Measurements from ENCODE around the gene KANSL1. TPM values are rescaled to one million over a fixed set of nuclear protein-coding genes. Genes with fewer than 3 reads are reported as not detected.

The KANSL1 gene
- total RNA-seq, 1 donor from 2014 or later = 112 TPM

DNA sequence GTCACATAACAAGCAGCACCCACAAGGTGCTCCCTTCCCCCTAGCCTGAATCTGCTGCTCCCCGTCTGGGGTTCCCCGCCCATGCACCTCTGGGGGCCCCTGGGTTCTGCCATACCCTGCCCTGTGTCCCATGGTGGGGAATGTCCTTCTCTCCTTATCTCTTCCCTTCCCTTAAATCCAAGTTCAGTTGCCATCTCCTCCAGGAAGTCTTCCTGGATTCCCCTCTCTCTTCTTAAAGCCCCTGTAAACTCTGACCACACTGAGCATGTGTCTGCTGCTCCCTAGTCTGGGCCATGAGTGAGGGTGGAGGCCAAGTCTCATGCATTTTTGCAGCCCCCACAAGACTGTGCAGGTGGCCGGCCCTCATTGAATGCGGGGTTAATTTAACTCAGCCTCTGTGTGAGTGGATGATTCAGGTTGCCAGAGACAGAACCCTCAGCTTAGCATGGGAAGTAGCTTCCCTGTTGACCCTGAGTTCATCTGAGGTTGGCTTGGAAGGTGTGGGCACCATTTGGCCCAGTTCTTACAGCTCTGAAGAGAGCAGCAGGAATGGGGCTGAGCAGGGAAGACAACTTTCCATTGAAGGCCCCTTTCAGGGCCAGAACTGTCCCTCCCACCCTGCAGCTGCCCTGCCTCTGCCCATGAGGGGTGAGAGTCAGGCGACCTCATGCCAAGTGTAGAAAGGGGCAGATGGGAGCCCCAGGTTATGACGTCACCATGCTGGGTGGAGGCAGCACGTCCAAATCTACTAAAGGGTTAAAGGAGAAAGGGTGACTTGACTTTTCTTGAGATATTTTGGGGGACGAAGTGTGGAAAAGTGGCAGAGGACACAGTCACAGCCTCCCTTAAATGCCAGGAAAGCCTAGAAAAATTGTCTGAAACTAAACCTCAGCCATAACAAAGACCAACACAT, 194.0 kb downstream of the KANSL1 start, which contains the start of gene STH:
Gene STH, plus strand, starts transcription at position 264 of the 913 bp plus-strand sequence. Its CDS starts 30 bp downstream, at position 294.
- DNase-seq = no peak

- no peak for DNase-seq
Observed at GRCh38 chr17:45997624-45998023, 195.6 kb downstream of the KANSL1 start.

DNA sequence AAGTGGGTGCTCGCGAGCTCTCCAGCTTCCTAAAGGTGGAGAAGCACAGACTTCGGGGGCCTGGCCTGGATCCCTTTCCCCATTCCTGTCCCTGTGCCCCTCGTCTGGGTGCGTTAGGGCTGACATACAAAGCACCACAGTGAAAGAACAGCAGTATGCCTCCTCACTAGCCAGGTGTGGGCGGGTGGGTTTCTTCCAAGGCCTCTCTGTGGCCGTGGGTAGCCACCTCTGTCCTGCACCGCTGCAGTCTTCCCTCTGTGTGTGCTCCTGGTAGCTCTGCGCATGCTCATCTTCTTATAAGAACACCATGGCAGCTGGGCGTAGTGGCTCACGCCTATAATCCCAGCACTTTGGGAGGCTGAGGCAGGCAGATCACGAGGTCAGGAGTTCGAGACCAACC, 196.1 kb downstream of the KANSL1 start:
- no peak for DNase-seq

GRCh38 chr17:45996282-45996937, 196.8 kb downstream of the KANSL1 start:
- no peak for DNase-seq

GRCh38 chr17:45995627-45996270, 197.5 kb downstream of the KANSL1 start:
- no peak for DNase-seq

DNA sequence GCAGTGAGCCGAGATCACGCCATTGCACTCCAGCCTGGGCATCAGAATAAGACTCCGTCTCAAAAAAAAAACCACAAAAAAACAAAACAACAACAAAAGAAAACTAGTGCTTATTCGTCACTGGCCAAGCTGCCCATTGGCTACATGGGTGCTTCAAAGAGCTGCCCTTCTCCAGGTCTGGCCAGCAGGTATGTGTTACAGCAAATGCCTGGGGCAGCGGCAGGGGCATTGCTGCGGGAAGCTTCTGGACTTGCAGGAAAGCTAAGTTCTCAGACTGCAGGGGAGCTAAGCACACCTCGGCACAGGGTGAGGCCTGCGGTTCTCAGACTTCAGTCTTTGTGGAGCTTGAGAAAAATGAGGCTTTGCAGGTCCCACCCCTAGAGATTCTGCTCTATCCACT, 198.2 kb downstream of the KANSL1 start:
- DNase-seq = no peak

DNA sequence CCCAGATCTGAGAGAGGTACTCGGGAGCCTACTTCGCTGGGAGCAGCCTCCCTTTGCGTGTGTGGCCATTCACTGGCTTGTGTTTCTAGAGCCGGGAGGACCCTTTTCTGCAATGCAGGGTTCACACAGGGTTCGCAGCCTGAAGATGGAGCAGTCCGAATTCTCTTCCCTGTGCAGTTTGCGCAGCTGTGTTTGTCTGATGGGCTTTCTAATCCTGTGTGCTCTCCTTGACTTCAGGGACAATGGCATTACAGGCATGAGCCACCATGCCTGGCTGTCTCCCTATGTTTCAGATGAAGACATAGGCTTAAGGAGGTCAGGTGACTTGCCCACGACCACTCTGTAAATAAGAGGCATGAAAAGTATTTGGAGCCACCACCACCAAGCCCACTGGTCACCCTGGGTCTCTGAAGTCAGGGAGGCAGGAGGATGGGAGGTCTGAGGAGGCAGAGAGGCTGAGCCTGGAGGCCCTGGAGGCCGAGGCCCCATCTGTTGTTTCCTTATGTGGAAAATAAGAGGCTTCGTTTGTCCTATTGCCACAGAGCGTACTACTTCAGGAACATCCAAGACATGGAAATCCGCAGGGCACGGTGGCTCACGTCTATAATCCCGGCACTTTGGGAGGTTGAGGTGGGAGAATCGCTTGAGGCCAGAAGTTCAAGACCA, 199.1 kb downstream of the KANSL1 start:
- DNase-seq = no peak

GRCh38 chr17:45992904-45993303, 200.3 kb downstream of the KANSL1 start:
- DNase-seq = no peak

DNA sequence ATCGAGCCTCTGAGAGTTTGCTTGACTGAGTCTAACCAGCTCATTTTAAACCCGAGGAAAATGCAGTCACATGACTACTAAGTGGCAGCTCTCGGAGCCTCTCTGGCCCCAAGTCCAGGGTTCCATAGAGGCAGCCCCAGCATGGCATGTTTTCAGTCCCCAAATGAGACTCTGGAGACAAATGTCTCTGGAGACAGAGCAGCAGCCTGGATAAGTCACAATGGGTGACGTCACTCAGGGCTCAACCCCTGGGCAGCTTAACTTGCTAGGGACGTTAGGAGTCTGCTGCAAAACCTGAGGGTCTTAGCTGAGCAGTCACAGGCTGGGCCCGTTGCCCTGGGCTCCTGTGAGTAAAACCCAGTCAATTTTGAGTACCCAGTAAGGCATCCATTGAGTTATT, 201.1 kb downstream of the KANSL1 start:
- no peak for DNase-seq

GRCh38 chr17:45991341-45991740, 201.9 kb downstream of the KANSL1 start:
- no peak for DNase-seq

GRCh38 chr17:45990886-45991285, 202.3 kb downstream of the KANSL1 start:
- DNase-seq = no peak

- DNase-seq = no peak
Observed at GRCh38 chr17:45989759-45990158, 203.5 kb downstream of the KANSL1 start.

- no peak for DNase-seq
Observed at GRCh38 chr17:45987706-45988105, 205.5 kb downstream of the KANSL1 start.

DNA sequence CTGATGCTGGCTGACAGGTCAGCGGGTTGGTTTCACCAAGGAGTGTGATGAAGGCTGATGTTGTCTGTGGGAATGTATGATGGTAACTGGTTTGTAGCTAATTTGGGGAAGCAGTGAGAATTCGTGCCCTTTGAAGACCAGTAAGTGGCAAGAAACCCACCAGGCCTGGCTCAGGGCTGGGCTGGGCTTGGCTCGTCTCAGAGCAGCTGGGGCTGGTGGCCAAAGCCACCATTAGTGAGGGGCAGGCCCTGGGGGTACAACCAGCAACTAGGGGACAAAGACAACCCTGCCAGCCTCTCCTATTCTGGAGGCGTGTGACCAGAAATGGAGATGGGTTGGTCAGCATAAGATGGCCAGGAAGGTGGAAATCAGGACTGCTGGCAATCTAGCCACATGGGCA, 207.2 kb downstream of the KANSL1 start:
- no peak for DNase-seq

DNA sequence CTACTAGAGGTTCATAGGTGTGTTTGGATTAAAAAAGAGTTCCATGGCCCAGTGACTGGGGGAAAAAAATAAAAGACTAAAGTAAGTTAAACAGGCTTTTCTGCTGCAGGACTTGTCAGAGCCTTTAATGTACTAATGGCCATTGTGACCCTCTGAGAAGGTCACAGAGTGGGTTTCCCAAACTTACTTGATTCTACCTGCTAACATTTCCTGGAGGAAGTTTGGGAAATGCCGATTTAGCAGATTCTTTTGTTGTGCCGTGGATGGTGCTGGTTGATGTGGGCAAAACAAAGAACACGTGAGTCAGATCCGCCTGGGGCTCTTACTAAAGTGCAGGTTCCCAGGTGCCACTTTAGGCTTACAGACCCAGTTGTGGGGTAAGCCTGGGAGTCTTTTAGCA, 207.8 kb downstream of the KANSL1 start:
- DNase-seq = no peak

DNA sequence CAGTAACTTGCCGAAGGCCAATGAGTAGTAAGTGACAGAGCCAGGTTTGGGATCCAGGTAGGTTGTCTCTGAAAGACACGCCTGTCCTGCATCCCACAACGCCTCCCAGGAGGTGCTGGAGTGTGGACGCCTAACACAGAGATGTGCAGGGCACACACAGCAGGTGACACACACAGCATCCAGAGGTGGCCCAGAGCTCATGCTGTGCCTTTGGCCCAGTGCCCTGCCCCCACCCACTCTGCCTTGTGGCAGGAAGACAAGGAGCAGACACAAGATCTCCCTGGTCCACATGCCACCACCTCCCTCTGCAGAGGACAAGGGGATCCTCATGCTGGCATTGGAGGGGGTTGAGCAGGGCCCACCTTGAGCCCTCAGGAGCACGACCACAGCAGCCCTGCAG, 208.9 kb downstream of the KANSL1 start:
- no peak for DNase-seq

DNA sequence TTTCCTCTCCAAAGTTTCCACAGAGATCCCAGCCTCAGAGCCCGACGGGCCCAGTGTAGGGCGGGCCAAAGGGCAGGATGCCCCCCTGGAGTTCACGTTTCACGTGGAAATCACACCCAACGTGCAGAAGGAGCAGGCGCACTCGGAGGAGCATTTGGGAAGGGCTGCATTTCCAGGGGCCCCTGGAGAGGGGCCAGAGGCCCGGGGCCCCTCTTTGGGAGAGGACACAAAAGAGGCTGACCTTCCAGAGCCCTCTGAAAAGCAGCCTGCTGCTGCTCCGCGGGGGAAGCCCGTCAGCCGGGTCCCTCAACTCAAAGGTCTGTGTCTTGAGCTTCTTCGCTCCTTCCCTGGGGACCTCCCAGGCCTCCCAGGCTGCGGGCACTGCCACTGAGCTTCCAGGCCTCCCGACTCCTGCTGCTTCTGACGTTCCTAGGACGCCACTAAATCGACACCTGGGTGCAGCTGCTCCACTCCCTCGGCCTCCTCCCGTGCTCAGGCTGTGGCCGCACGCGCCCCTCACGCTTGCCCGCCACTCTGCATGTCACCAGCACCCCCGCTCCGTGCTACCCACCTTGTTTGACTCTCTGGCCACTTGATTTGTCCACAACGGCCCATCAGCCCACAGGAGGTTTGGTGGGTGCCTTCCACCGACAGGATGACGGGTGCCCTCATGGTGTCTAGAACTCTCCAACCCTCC, 209.5 kb downstream of the KANSL1 start:
- DNase-seq = no peak

DNA sequence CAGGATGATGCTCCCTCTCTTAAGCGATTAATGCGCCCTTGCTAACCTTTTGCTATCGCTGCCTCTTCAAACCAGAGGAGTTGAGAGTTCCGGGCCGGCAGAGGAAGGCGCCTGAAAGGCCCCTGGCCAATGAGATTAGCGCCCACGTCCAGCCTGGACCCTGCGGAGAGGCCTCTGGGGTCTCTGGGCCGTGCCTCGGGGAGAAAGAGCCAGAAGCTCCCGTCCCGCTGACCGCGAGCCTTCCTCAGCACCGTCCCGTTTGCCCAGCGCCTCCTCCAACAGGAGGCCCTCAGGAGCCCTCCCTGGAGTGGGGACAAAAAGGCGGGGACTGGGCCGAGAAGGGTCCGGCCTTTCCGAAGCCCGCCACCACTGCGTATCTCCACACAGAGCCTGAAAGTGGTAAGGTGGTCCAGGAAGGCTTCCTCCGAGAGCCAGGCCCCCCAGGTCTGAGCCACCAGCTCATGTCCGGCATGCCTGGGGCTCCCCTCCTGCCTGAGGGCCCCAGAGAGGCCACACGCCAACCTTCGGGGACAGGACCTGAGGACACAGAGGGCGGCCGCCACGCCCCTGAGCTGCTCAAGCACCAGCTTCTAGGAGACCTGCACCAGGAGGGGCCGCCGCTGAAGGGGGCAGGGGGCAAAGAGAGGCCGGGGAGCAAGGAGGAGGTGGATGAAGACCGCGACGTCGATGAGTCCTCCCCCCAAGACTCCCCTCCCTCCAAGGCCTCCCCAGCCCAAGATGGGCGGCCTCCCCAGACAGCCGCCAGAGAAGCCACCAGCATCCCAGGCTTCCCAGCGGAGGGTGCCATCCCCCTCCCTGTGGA, 210.2 kb downstream of the KANSL1 start:
- no peak for DNase-seq

DNA sequence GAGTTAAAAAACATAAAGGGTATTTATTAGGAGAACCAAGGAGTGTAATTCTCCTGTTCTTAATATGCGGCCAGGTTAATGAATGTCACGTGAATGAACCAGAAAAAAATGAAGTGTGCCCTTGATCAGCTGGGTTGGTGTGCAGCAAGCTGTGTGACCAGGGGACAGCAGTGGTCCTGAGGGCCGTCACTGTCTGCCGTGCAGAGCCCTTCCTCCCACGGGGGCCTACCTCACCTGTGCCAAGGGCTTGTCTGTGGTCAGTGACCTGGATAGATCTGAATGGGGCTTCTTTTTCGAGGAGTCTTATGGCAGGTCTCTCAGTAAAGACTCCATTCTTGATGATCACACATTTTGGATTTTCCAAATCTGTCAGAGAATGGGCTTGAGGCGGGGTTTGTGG, 211.9 kb downstream of the KANSL1 start:
- no peak for DNase-seq

DNA sequence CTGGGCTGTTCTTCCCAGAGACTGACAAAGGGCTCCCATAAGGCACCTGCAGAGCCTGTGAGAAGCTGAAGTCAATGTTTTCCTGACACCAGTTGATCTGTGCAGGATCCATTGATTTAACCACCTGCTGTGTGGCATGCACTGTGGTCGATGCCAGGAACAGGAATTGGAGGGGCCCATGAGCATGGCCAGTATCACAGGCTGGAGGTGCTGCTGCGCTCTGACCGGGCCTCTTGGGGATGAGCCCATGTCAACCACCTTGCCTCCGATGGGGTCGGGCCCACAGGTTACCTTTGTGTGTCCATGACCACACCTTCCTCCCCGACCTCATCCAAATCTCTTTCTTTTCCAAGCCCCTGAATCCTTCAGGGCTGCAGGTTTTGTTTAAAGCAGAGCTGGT, 212.4 kb downstream of the KANSL1 start:
- DNase-seq = no peak

Data from skin of body (tissue), 2 donors.